NCI-H526 treated with DMSO at 0.1 percent for 48 hours (cell line): ENCODE data around the gene UFC1.
A peak's percentile ranks its signal among the peaks of the same experiment; 100 is the strongest.

Experiments used
- DNase-seq: peaks from one replicate; lab custom pipeline; 2025; lab: John Stamatoyannopoulos, UW

The UFC1 gene

DNA sequence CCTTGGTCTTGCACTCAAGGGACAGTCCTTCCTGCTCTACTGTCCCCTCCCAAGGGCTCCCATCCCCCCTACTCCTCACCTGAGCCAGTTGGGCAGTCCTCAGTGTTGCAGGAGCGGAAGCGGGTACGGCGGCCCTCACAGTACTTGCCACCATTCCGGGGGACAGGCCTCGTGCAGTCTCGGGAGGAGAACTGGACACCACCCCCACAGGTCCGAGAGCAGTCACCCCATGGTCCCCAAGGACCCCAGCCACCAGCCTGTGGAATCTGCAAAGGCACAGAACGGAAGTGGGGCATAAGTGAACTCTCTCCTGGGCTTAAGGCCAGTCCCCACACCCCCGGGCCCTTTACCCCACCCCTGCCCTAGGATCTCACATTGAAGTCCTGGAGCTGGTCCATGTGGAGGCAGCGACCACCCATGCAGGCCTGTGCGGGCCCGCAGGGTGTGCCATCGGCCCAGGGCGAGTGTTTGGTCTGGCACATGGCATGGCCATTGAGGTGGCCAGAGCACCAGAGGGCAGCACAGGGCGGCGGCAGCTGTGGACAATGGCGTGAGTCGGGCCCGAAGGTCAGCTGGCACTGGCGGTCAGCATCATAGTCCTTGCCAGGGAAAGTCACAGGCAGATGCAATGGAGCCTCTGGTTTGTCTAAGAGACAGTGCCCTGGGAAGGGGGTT, 39.9 kb downstream of the UFC1 start:
- DNase-seq: no peak

DNA sequence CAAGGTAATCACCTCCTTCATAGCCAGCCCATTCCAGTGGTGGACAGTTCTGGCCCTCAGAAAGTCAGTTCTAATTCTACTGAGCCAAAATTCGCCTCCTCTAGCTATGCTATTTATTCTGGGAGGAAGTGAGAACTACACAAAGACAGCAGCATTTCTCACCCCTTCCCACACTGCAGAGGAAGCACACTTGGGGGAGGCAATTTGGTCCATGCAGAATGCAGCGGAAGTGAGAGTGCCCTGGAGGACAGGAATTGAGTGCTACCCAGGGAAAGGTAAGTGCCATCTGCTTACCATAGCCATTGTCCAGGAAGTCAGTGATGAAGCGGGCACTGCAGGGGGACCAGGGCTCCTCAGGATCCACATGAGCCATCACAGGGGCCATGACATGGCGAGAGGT, 41.4 kb downstream of the UFC1 start:
- no peak for DNase-seq

DNA sequence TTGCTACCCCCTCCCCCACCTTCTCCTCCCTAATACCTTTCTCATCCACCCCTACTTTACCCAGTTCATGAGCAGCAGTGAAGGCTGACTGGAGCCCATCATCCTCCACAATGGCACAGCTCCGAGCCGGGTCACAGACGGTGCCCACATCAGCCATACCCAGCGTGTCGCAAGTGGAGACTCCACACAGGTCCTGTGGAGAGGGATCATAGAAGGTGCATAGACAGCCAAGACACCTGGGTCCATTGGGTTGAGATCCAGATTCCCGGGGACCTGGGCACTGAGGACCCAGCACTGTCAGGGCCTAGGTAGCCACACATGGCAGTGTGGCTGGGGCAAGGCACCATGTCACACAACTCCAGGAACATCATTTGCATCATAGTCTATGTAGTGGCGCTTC, 42.3 kb downstream of the UFC1 start:
- DNase-seq: no peak

DNA sequence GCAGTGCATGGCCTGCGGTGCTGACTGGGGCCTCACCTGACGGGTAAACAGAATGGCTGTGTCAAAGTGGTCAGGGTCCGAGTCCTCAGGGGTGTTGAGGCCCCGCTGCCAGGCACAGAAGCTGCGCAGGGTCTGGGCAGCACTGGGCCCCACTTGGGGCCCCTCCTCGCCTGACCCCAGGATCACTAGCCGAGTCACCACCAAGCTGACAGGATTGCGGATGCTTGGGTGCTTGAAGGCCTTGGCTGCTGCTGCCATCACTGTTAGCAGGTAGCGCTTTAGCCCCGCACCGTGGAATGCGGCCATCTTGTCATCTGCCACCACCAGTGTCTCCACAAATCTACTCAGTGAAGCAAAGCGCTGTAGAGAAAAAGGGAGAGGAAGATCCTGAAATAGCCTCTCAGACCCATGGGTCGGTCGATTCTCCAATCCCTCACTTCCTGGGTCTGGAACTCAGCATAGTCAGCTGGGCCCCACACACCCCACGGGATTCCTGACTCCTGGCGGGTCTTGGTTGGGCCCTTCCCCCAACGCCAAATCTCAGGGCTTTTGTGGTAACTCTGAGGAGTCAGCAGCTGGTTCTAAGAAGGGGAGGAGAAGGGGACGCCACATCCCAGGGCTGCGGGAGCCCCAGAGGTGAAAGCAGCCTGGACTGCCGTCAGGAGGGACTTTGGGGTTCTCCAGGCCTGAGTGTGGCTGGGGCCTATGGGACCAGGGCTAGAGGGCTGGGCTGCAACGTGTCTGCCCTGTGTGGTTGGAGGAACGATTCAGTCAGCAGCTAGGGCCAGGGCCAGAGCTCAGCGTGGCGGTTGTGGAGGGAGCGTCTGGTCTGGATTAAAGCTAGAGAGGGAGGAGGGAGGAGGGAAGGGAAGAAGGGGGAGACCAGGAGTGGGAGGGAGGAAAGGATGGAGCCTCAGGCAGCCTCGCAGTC, 43.0 kb downstream of the UFC1 start:
- no peak for DNase-seq

DNA sequence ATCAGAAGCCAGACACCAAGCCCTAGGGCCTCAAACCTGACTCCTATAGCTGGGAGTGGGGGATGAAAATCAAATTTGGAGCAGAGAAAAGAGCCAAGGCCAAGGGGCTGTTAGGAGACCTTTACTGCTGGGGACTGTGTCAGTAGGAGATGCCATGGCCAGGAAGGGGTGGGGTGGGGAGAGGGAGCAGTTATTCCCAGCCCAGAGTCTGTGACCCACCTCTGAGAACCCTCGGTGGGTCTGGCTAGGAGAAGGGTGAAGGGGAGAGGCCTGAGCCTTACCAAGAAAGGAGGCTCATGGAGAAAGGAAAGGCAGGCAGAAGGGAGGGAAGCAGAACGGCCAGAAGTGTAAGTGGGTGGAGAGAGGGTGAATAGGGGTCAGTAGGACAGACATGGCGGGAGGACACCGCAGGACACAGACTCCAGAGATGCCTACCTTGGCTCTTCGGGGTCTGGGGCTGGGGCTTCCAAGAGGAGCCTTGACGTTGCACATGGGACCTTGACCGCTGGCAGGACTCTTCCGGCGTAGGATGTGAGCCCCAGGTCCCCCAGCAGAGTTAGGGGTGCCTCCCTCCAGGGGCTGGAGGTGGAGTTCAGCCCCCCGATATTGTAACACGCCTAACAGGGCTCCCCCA, 43.9 kb downstream of the UFC1 start:
- no peak for DNase-seq

DNA sequence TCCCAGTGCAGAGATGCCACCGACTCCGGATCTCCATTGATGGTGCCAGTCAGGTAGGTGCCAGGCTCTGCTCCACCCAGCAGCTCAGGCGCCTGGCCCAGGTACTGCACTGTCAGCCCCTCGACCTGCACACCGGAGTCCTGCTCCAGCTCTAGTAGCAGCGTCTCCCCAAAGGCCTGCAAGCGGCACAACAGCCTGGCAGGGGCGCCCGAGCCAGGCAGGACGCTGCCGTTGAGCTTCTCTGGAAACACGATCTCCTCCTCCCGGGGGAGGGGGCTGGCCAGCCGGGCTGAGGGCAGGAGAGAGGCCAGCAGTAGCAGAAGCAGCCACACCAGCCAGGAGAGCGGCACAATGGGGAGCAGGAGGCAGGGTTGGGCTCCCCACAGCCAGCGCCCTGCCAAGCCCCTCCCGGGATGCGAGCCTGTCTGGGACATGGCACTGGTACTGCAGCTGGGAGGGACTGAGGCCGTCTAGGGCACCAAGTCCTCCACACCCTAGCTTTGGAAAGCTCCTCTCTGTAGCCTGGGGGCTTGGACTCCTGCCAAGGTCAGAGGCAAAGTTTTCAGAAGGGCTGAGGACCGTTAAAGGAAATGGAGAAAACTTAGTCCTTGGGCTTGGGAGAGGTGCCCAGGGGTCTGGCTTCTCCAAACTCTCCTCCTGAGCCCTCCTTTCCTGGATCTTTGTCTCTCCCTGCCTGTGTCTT, 44.6 kb downstream of the UFC1 start:
- DNase-seq: peak; percentile 82

DNA sequence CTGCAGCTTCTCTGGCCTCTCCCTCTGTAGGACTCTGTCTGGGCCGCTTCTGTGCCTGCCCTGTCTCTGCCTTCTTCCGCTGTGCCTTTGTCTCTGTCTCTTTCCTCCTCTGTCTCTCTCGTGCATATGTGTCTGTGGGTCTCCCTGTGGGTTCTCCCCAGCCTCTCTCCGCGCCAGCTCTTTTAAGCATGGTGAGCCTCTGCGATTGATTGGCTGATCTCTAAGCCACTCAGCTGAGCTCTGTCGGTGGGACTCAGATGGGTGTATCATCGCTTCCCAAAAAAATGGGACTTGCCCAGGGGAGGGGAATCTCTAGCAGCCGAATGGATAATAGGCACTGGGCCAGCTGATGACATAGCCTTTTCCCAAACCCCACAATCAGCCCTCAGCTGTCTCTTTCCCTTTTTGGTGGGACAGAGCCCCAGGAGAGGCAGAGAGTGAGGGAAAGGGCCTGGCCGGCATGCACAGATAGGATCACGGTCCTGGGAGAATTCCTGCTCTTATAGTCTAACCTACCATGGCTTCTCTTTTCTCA, 45.2 kb downstream of the UFC1 start, which contains the start of gene ADAMTS4:
Gene ADAMTS4 (minus strand): TSS at position 158 of the 535 bp plus-strand sequence. CDS start 427 bp downstream, outside the sequence.
- DNase-seq: peak; percentile 59

DNA sequence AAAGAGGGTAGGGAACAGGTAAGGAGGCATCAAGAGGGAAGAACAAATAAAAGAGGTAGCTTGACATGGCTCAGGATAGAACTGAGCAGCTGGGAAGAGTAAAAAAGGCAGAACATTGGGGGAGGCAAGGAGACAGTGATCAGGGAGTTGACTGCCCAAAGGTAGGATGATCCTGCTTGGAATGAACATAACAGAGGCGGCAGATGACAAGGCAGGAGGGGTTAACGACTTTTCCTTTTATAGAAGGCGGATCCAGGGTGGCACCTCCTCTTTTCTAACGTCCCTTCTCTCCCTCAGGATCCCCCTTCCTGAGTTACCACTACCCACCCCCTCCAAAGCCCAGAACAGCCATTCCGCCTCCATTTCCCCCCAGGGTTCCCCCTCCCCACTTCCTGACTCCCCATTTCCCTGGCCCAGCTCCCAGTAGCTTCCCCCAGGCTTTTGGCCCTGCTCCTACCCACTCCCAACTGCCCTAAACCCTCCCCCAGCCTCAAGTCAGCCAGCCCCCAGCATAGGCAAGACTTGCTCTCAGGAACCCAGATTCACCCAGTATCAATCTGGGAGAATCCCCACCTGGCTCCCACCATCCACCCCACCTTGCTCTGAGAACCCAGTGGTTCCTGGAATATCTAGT, 45.8 kb downstream of the UFC1 start:
- DNase-seq: peak; percentile 47

DNA sequence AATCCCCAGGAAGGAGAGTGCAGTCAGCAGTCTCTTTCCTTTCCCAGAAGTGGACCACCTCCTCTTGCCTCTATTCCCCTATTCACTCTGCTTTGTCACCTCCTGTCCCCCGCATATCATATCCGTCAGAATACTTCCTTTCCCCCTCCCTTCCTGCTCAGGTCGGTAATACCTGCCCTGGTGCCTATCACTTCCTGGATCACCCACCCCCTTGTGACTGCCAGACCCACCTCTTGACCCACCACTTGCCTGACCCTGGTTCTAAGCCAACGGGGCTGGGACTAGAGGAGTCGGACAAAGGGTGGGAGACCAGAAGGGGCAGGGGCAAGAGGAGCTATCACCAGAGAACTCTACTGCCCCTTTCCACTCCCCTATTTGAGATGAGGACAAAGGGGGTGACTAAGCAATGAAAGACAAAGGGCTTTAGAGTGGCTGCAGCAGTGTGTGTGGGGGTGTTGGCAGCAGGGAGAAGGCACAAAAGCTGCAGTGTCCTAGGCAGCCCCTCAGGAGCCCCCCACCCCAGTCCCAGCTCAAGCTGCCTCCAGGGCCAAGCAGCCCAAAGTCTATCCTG, 46.7 kb downstream of the UFC1 start:
- no peak for DNase-seq

DNA sequence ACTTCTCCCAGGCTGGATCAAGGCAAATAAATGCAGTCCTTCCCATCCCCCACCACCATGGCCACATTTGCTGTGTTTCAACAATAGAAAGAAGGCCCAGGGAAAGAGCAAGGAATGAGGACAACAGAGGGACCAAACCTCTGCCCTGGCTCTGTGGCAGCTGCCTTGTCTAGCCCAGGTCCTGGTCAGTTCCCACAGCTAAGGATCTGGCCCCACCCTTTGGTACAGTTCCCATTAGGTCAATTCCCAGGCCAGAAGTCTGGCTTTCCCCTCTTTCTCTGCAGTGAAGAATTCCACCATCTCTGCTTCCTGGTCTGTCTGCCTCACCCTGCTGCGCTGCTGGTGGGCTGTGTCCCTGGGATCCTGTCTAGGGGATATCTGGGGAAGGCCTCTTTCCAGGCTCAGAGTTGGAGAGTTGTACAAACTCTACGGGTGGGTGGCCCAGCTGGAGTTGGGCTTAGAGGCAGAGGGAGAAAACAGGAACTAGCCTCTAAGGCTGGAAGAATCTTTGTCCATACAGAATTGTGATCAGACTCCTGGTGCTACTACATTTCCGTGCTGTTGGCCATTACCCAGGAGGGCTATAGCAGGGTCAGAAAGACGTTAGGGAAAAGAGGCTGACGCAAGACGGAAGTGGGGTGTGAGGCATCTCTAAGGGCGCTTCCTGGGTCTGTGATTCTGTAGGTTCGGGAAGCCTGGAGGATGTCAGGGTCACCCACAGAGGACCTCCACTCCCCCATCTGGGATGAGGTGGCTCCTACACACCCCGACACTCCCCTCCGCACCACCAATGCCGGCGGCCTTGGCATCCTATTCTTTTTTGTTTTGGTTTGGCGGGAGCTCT, 47.4 kb downstream of the UFC1 start:
- no peak for DNase-seq

DNA sequence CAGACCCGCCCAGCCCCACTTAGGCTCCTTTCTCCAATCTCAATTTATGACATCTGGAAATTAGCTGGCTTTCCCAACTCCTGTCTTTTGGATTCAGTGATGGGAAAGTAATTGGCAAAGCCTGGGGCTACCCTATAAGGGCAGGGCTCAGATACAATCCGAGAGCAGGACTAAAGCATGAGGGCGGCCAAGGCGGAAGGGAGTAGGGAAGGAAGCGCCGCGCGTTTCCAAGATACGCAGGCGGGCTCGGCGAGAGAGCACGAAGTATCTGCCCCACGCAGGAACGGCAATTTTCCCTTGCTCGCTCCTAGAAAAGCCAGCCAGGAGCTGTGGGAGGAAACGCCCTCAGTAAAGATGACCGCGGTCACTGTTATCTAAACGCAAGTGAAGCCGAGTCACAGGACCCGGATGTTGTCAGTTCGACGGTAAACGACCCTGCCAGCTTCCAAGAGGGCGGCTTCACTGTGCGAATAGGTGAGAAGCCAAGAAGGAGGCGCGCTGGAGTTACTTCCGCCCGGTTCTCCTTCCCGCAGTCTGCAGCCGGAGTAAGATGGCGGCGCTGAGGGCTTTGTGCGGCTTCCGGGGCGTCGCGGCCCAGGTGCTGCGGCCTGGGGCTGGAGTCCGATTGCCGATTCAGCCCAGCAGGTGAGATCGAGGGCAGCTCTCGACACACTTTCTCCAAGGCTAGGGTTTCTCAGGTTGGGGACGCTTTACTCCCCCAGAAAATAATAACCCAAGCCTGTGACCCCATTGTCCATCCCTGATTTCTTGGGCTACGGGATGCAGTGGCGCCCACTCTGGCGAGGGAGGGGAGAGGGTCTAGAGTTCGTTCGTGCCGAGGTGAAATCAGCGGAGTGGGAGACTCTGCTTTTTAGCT, 48.3 kb downstream of the UFC1 start, which contains the start of gene NDUFS2:
Gene NDUFS2 (plus strand): TSS at position 532 of the 877 bp plus-strand sequence. CDS start 19 bp downstream, at position 551.
- DNase-seq: peak; percentile 100

DNA sequence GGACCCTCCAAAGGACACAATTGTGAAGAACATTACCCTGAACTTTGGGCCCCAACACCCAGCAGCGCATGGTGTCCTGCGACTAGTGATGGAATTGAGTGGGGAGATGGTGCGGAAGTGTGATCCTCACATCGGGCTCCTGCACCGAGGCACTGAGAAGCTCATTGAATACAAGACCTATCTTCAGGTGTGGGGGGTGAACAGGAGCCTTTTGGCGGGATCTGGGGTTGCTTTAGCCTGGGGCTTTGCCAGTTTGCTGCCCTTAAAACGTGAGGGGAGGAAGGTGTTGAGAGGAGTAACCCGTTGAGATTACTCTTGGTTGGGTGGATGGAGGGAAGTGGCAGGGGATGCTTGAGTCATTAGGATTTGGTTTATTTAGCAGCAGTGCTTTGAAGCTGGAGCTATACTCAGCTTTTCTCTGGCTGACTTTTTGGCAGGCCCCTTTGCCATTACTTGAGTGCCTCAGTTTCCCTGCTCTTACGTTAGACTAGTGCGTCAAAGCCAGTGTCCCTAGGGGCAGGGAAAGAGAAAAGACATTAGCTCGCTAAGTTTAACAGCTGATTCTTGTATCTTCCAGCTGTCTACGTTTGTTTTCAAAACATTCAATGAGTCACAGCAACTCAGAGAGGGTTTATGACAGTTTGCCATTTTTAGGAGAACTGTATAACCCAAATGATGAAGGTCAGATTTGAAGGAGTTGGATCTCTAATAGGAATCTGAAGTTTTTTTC, 52.8 kb downstream of the UFC1 start:
- DNase-seq: no peak

DNA sequence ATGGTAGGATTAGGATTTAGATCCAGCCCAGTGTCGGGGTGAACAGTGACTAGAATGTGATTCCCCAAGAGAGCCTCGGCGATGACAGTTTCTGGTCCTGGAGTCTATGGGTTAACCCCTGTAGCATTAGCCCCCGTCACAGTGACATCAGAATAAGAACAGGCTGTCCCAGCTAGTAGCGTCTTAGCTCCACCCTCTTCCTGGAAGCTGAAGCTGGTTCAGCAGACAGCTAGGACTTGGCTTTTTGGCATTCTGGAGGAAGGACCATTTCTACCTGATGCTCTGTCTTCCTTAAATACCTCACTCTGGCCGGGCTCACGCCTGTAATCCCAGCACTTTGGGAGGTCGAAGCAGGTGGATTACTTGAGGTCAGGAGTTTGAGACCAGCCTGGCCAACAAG, 53.4 kb downstream of the UFC1 start:
- no peak for DNase-seq
